Measurements from ENCODE around the gene DOCK9.

DOCK9 gene

DNA sequence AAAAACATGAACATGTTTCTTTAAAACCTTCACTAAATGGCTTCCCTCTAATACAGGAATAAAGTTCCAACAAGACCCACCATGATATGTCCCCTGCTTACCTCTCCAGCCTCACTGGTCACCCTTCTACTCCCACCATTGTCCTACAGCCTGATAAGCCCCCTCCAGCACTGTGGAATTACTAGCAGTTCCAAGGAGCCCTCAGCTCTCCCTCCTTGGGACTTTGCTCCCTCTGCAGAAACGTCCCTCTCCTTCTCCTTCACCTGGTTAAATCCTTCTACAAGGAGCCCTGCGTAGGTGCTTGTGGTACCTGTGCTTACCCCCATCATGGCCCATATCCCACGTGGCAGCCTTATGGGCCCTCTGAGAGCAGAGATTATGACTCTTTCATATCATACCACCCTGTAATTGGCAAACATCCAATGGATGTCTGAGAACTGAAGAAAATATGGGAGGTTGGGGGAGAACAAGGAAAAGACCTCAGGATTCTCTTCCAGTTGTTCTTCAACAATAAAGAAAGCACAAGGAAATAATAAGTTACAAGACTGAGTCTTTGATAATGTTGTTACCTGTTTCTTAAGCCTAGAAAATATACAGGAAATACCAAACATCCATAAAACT is 26.1 kb upstream of the DOCK9 start:
- H3K27ac Mint-ChIP-seq = no peak overlapping the region
- H3K27me3 Mint-ChIP-seq = no peaks in the 10 kb centered on the region
- no peaks in the 10 kb centered on the region for H3K9me3 Mint-ChIP-seq
- no peak overlapping the region for H3K4me3 Mint-ChIP-seq
- DNase-seq (no peak), ATAC-seq (no peak)
- H3K4me1 Mint-ChIP-seq = peaks cover 54% of the 10 kb centered on the region

GRCh38 chr13:99003186-99003585 is 25.3 kb upstream of the DOCK9 start:
- Mint-ChIP-seq H3K27me3 (no peaks in the 10 kb centered on the region), H3K27ac (no peak overlapping the region), H3K4me1 (peaks cover 62% of the 10 kb centered on the region), H3K4me3 (no peak overlapping the region), H3K9me3 (no peaks in the 10 kb centered on the region)
- ATAC-seq = no peak
- no peak for DNase-seq

- DNase-seq (no peak), ATAC-seq (no peak)
- Mint-ChIP-seq H3K27me3 (no peaks in the 10 kb centered on the region), H3K4me1 (peaks cover 72% of the 10 kb centered on the region), H3K9me3 (no peaks in the 10 kb centered on the region), H3K4me3 (no peak overlapping the region), H3K27ac (peak overlapping the region in 1 of 2 donors; percentile 43)
Measured at GRCh38 chr13:99002172-99002710, 24.4 kb upstream of the DOCK9 start.

DNA sequence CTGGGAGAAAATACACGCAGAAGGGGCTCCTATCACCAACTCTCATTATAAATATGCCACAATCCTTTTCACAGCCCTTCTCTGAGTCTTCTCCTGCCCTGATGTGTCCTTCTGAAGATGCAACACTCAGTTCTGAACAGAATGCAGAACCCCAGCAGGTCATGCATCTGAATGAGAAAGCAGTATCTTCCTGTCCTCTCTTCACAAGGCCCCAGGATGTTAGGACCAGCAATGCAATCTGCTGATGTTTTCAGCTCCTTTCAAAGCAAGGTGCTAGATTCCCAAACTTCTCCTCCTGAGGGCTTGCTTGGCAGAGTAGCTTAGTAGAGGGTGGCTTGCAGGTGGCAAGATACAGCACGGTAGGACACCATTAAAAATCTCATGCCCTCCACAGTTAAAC is 22.3 kb upstream of the DOCK9 start:
- DNase-seq (no peak), ATAC-seq (no peak)
- no peaks in the 10 kb centered on the region for H3K9me3 Mint-ChIP-seq
- H3K4me3 Mint-ChIP-seq = no peak overlapping the region
- no peak overlapping the region for H3K27ac Mint-ChIP-seq
- H3K4me1 Mint-ChIP-seq = peaks cover 82% of the 10 kb centered on the region
- H3K27me3 Mint-ChIP-seq = no peaks in the 10 kb centered on the region

- no peak overlapping the region for H3K27ac Mint-ChIP-seq
- no peak overlapping the region for H3K4me3 Mint-ChIP-seq
Measured at GRCh38 chr13:98999639-98999952, 21.7 kb upstream of the DOCK9 start.

DNA sequence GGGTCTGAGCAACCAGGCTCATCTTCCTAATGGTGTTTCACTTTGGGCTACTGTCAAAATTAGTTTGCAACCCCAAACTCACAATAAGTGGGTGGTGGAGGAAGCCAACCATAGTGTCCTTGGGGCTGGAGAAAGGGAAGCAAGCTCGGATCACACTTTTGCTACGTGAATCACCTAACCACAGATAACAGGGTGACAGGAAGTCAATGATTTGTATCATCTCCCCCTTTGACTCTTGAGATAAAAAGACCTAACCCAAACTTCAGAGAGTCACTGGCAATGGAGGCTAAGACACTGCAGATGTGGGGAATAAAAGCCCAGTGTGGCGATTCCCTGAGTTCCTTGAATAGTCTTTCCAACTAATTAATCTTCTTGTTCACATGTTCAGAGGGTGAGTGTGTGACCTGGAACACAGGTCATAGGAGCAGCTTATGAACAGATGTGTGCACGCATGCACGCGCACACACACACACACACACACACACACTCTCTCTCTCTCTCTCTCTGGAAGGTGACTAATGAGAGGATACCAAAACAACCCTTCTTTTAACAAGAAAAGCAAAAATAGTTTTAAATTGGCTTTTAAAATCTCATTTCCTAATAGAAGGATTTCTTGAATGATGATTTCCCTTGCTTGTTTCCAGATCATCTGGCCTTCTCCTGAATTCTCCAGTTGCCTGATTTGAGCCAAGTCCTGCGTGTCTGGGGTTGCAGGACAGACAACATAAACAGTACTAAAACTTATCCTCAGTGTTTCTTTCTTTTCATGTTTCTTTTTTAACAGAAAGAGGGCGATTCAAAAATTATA is 21.2 kb upstream of the DOCK9 start:
- Mint-ChIP-seq H3K27ac (peak overlapping the region in 1 of 2 donors; percentile 49), H3K4me1 (peaks cover 90% of the 10 kb centered on the region), H3K27me3 (no peaks in the 10 kb centered on the region), H3K9me3 (no peaks in the 10 kb centered on the region), H3K4me3 (peak overlapping the region; percentile 27 to 37)
- peak; percentile 23 to 44 for DNase-seq
- peak; percentile 85 for ATAC-seq

More at GRCh38 chr13:98999639-98999952, 21.7 kb upstream of the DOCK9 start:
- Mint-ChIP-seq H3K27me3 (no peaks in the 10 kb centered on the region), H3K4me1 (peaks cover 87% of the 10 kb centered on the region), H3K9me3 (no peaks in the 10 kb centered on the region)
- DNase-seq (no peak), ATAC-seq (no peak)

GRCh38 chr13:98997738-98998641 is 20.1 kb upstream of the DOCK9 start:
- Mint-ChIP-seq H3K4me1 (peaks cover 88% of the 10 kb centered on the region), H3K27me3 (no peaks in the 10 kb centered on the region), H3K4me3 (peak overlapping the region; percentile 18 to 37), H3K27ac (no peak overlapping the region), H3K9me3 (no peaks in the 10 kb centered on the region)
- ATAC-seq (peak; percentile 23), DNase-seq (no peak)

DNA sequence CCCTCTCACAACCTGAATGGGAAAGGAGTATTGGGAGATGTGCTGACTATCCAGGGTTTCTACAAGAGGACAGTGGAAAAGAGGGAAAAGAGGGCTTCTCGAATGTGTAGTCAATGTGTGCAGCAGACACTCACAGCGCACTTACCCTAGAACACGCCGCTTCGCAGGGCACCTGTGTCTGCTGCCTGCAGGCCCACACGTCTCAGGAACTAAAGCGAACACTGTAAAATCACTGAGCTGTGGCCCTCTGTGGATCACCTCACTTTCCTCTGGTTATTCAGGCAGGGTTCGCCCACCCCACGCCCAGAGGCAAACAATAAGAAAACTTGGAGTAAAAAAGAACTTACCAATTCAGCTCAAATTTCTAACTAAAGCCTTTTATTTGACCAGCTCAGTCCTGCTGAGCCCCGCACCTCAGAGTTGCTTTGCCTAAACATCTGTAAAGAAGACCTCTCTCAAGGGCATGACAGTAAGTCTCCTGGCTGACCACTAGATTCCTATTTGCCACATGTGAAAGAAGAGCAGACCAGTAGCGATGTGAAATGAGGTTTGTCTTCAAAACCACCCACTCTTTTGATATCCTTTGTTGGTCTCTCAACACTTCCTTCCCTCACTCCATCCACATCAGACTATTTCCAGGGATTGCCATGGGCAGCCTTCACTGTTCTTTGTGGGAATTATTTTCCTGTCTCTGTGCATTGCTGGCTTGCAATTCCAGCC is 19.3 kb upstream of the DOCK9 start:
- H3K27ac Mint-ChIP-seq = no peak overlapping the region
- no peak for DNase-seq
- H3K4me3 Mint-ChIP-seq = no peak overlapping the region
- H3K4me1 Mint-ChIP-seq = peaks cover 91% of the 10 kb centered on the region
- H3K9me3 Mint-ChIP-seq = no peaks in the 10 kb centered on the region
- no peak for ATAC-seq
- H3K27me3 Mint-ChIP-seq = no peaks in the 10 kb centered on the region

DNA sequence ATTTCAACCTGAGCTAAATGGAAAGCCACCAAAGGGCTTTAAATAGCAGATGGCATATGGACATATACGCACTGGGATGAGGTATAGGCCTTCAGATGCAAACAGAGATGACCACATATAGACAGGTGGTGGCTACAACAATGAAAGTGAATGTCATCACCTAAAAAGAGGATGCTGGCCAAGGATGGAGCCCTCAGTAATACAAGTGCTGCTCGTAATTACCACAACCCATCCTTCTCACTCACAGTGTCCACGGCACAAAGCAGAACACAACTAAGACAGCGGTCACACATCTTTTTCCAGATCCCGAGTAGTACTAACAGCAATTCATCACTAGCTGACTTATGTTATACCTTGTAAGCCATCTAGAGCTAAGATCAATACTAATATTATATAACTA is 18.2 kb upstream of the DOCK9 start:
- Mint-ChIP-seq H3K27ac (no peak overlapping the region), H3K9me3 (no peaks in the 10 kb centered on the region), H3K4me3 (no peak overlapping the region), H3K4me1 (peaks cover 86% of the 10 kb centered on the region), H3K27me3 (no peaks in the 10 kb centered on the region)
- ATAC-seq = no peak
- DNase-seq = no peak

DNA sequence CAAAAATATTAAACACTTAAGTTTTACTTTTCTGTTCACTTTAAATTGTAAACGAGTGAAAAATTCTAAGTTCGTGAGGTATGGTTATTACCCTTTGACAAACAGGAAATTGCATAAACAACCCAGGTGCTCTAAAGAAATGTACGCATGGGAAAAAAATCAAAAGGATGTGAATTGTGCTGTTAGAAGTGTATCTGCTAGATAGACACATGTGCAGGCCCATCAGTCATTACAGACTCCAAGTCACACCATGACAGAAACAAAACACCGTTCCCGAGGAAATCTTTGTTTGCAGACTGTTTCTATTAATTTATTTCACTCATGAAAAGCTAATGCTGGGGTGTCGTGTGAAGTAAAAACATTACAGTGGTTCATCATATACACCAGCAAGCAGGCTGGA is 17.0 kb upstream of the DOCK9 start:
- H3K27me3 Mint-ChIP-seq = no peaks in the 10 kb centered on the region
- peak overlapping the region; percentile 79 to 87 for H3K27ac Mint-ChIP-seq
- peak overlapping the region; percentile 13 to 48 for H3K4me3 Mint-ChIP-seq

GRCh38 chr13:98994080-98994479 is 16.2 kb upstream of the DOCK9 start:
- H3K9me3 Mint-ChIP-seq = no peaks in the 10 kb centered on the region
- H3K4me1 Mint-ChIP-seq = peaks cover 84% of the 10 kb centered on the region
- H3K27me3 Mint-ChIP-seq = no peaks in the 10 kb centered on the region
- no peak overlapping the region for H3K4me3 Mint-ChIP-seq
- DNase-seq (no peak), ATAC-seq (no peak)
- no peak overlapping the region for H3K27ac Mint-ChIP-seq

More for the DNA sequence above, 17.0 kb upstream of the DOCK9 start:
- no peaks in the 10 kb centered on the region for H3K9me3 Mint-ChIP-seq
- ATAC-seq (peak; percentile 55), DNase-seq (no peak)
- H3K4me1 Mint-ChIP-seq = peaks cover 84% of the 10 kb centered on the region

- peak; percentile 9 for ATAC-seq
- no peak for DNase-seq
- Mint-ChIP-seq H3K27me3 (no peaks in the 10 kb centered on the region), H3K9me3 (no peaks in the 10 kb centered on the region), H3K27ac (no peak overlapping the region), H3K4me1 (peaks cover 78% of the 10 kb centered on the region), H3K4me3 (peak overlapping the region in 1 of 2 donors; percentile 17)
Measured at GRCh38 chr13:98992355-98992754, 14.5 kb upstream of the DOCK9 start.

DNA sequence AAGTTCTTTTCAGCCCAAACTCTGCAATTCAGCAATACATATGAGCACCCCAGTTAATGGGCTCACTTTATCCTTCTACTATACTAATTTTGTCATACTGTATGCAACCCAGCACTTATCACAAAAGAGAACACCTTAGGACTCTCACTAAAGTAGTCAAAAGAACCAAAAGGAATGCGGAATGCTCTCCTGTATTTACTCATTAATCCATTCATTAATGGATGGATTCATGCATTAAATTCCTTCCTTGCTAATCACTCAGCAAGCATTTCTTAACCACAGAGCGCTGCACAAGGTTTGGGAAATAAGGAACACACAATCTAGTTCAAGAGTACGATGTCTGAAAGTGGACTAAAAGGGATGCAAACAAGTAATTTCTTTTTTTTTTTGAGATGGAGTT is 12.8 kb upstream of the DOCK9 start:
- no peaks in the 10 kb centered on the region for H3K9me3 Mint-ChIP-seq
- H3K4me1 Mint-ChIP-seq = peaks cover 83% of the 10 kb centered on the region
- DNase-seq (no peak), ATAC-seq (no peak)
- H3K27me3 Mint-ChIP-seq = no peaks in the 10 kb centered on the region
- no peak overlapping the region for H3K4me3 Mint-ChIP-seq
- no peak overlapping the region for H3K27ac Mint-ChIP-seq

DNA sequence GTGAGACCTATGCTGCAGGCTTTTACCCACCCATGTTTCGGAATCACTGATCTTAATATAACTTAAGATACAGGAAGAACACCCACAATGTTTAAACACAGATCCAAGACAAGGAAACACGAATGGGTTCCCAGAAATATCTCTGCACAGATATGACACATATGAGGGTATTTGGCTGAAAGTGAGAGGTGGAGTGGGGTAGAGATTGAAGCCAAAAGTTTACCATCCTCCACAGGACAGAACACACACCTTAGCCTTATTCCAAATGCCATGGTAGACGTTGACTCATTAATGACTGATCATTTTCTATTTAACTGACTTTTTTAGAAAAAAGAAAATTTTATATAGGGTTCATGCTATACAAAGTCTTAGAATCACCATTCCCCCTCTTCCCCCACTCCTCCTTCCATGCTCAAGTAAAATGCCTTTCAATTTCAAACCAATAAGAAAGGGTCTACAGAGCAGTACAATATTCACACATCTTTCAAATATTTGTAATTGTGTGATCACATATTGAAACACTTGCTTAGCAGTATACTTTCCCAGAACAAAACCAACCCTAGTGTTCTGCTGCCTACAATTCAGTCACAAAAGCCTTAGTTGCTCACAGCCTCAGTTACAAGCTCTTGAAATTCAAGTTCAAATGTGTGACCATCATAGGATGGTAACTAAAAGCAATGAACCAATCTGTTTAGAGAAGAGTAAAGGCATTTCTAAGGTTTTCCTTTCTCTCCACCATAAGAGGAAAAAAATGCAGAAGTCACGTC is 11.8 kb upstream of the DOCK9 start:
- H3K4me3 Mint-ChIP-seq = peak overlapping the region in 1 of 2 donors; percentile 41

More for the DNA sequence above, 11.8 kb upstream of the DOCK9 start:
- no peaks in the 10 kb centered on the region for H3K9me3 Mint-ChIP-seq
- DNase-seq = peak in 1 of 2 donors; percentile 37
- H3K27me3 Mint-ChIP-seq = no peaks in the 10 kb centered on the region
- H3K4me1 Mint-ChIP-seq = peaks cover 83% of the 10 kb centered on the region
- H3K27ac Mint-ChIP-seq = peak overlapping the region in 1 of 2 donors; percentile 47
- ATAC-seq = peak; percentile 96
